ENCODE measurements around the gene OR5F1.

The OR5F1 gene

GRCh38 chr11:55994525-55994924 is at the start of gene OR5F1:
TSS of gene OR5F1 (minus strand) at chr11:55994625. CDS start at chr11:55994625, 0 bp downstream.
- no peak for DNase-seq

GRCh38 chr11:56027354-56027753 is 32.9 kb upstream of the OR5F1 start, which contains the start of gene OR5AS1:
TSS of gene OR5AS1 (plus strand) at chr11:56027654. CDS start at chr11:56030419, 2,765 bp downstream.
- DNase-seq, result no peak

GRCh38 chr11:56013805-56014204 is 19.4 kb upstream of the OR5F1 start:
- DNase-seq, result no peak

- DNase-seq, result no peak
These were observed 16.3 kb upstream of the OR5F1 start for GRCh38 chr11:56010716-56011115.

GRCh38 chr11:55970935-55971334 is 23.5 kb downstream of the OR5F1 start:
- DNase-seq, result no peak

- DNase-seq, result no peak
These were observed 24.6 kb downstream of the OR5F1 start, which contains the start of gene OR10AG1 for GRCh38 chr11:55969845-55970244. TSS of gene OR10AG1 (minus strand) at chr11:55969945. CDS start at chr11:55969907, 38 bp downstream.

GRCh38 chr11:55967914-55968313 is 26.5 kb downstream of the OR5F1 start:
- DNase-seq, result no peak

GRCh38 chr11:55966391-55966790 is 28.0 kb downstream of the OR5F1 start:
- no peak for DNase-seq

- DNase-seq, result no peak
These were observed 37.9 kb downstream of the OR5F1 start for GRCh38 chr11:55956521-55956920.

GRCh38 chr11:55949330-55949729 is 45.1 kb downstream of the OR5F1 start:
- DNase-seq, result no peak

Data from NCI-H1105 (cell line).